Measurements from ENCODE around the gene TRPV5. TPM values are rescaled to one million over a fixed set of nuclear protein-coding genes. Genes with fewer than 3 reads are reported as not detected.

Gene TRPV5
- total and polyA plus RNA-seq, 7 experiments from 2014 or later, result not detected

- no peaks in the 10 kb centered on the region for H3K9me3 ChIP-seq (ENCODE audit: control insufficient read depth in 2 of 3, low read length in 3 of 3)
- H3K4me3 ChIP-seq (ENCODE audit: low read length), result no peak overlapping the region
- no peak overlapping the region for H3K4me3 Mint-ChIP-seq
- no peaks in the 10 kb centered on the region for H3K9me3 Mint-ChIP-seq
- intact Hi-C loops (cut with micrococcal nuclease), result loop anchor here (1.0 to 5.0 kb wide), 5 partner anchors 27 to 334 kb away; no protein-coding TSS in a partner anchor
- POLR2A ChIA-PET, result interaction anchor here (0.7 kb wide), 1 partner anchor 29 kb away, joined by 3 read pairs; no protein-coding TSS in a partner anchor
- peaks cover 0 to 20% (median 2%) of the 10 kb centered on the region in 5 donors for H3K27me3 Mint-ChIP-seq
- no peaks in the 10 kb centered on the region for H3K4me1 ChIP-seq (ENCODE audit: control insufficient read depth in 2 of 2, insufficient read depth in 2 of 2, low read length in 2 of 2)
- CTCF ChIA-PET, result interaction anchor here (0.8 to 2.0 kb wide), 7 partner anchors 19 to 122 kb away, joined by 3 to 7 read pairs (median 5); partner anchors contain the start of gene EPHB6
- H3K36me3 Mint-ChIP-seq, result no peaks in the 10 kb centered on the region
- H3K36me3 ChIP-seq (ENCODE audit: control insufficient read depth in 2 of 3, insufficient read depth in 3 of 3, low read length in 3 of 3), result no peaks in the 10 kb centered on the region
- no peaks in the 10 kb centered on the region for H3K27me3 ChIP-seq (ENCODE audit: control insufficient read depth in 2 of 2, insufficient read depth in 2 of 2, low read length in 2 of 2)
- H3K4me1 Mint-ChIP-seq, result no peaks in the 10 kb centered on the region
- H3K27ac Mint-ChIP-seq, result no peak overlapping the region
- no peak overlapping the region for H3K27ac ChIP-seq (ENCODE audit: low read depth, low read length)
- DNase-seq, result peak; percentile 29 to 60 (median 53)
- peak; percentile 76 for ATAC-seq
These were observed 52.6 kb downstream of the TRPV5 start for GRCh38 chr7:142880876-142881505.

- H3K9me3 Mint-ChIP-seq, result no peaks in the 10 kb centered on the region
- Histone ChIP-seq H3K27me3 (ENCODE audit: control insufficient read depth in 2 of 2, insufficient read depth in 2 of 2, low read length in 2 of 2) (no peaks in the 10 kb centered on the region), H3K4me3 (ENCODE audit: low read length) (no peak overlapping the region), H3K27ac (ENCODE audit: low read depth, low read length) (no peak overlapping the region), H3K36me3 (ENCODE audit: control insufficient read depth in 2 of 3, insufficient read depth in 3 of 3, low read length in 3 of 3) (no peaks in the 10 kb centered on the region), H3K4me1 (ENCODE audit: control insufficient read depth in 2 of 2, insufficient read depth in 2 of 2, low read length in 2 of 2) (no peaks in the 10 kb centered on the region), H3K9me3 (ENCODE audit: control insufficient read depth in 2 of 3, low read length in 3 of 3) (no peaks in the 10 kb centered on the region)
- POLR2A ChIA-PET, result no interaction called here
- intact Hi-C loops (cut with micrococcal nuclease), result no loop called here
- ATAC-seq (no peak), DNase-seq (no peak)
- H3K4me3 Mint-ChIP-seq, result no peak overlapping the region
- peaks cover 0 to 24% (median 3%) of the 10 kb centered on the region in 5 donors for H3K27me3 Mint-ChIP-seq
- CTCF ChIA-PET, result interaction anchor here (0.6 to 1.5 kb wide), 3 partner anchors 19 to 538 kb away, joined by 3 read pairs; no protein-coding TSS in a partner anchor
- H3K4me1 Mint-ChIP-seq, result no peaks in the 10 kb centered on the region
- H3K36me3 Mint-ChIP-seq, result no peaks in the 10 kb centered on the region
- H3K27ac Mint-ChIP-seq, result no peak overlapping the region
These were observed 54.5 kb downstream of the TRPV5 start for GRCh38 chr7:142879060-142879459.

- Mint-ChIP-seq H3K4me3 (no peak overlapping the region), H3K27me3 (peaks cover 0 to 21% (median 3%) of the 10 kb centered on the region in 5 donors), H3K4me1 (no peaks in the 10 kb centered on the region), H3K27ac (no peak overlapping the region), H3K9me3 (no peaks in the 10 kb centered on the region), H3K36me3 (peaks cover 0 to under 1% (median 0%) of the 10 kb centered on the region in 5 donors)
- no peaks in the 10 kb centered on the region for H3K27me3 ChIP-seq (ENCODE audit: control insufficient read depth in 2 of 2, insufficient read depth in 2 of 2, low read length in 2 of 2)
- no peak overlapping the region for H3K27ac ChIP-seq (ENCODE audit: low read depth, low read length)
- POLR2A ChIA-PET, result no interaction called here
- ATAC-seq (no peak), DNase-seq (no peak)
- no peaks in the 10 kb centered on the region for H3K4me1 ChIP-seq (ENCODE audit: control insufficient read depth in 2 of 2, insufficient read depth in 2 of 2, low read length in 2 of 2)
- CTCF ChIA-PET, result interaction anchor here (1.2 kb wide), 1 partner anchor 465 kb away, joined by 3 read pairs; no protein-coding TSS in a partner anchor
- no peak overlapping the region for H3K4me3 ChIP-seq (ENCODE audit: low read length)
- H3K36me3 ChIP-seq (ENCODE audit: control insufficient read depth in 2 of 3, insufficient read depth in 3 of 3, low read length in 3 of 3), result no peaks in the 10 kb centered on the region
- intact Hi-C loops (cut with micrococcal nuclease), result no loop called here
- no peaks in the 10 kb centered on the region for H3K9me3 ChIP-seq (ENCODE audit: control insufficient read depth in 2 of 3, low read length in 3 of 3)
These were observed 55.2 kb downstream of the TRPV5 start for GRCh38 chr7:142878315-142878714.

- H3K36me3 ChIP-seq (ENCODE audit: control insufficient read depth in 2 of 3, insufficient read depth in 3 of 3, low read length in 3 of 3), result no peaks in the 10 kb centered on the region
- Mint-ChIP-seq H3K27me3 (peaks cover 0 to 19% (median 3%) of the 10 kb centered on the region in 5 donors), H3K36me3 (peaks cover 0 to 10% (median 0%) of the 10 kb centered on the region in 5 donors), H3K4me1 (no peaks in the 10 kb centered on the region), H3K27ac (no peak overlapping the region), H3K4me3 (no peak overlapping the region), H3K9me3 (no peaks in the 10 kb centered on the region)
- intact Hi-C loops (cut with micrococcal nuclease), result no loop called here
- no peak overlapping the region for H3K4me3 ChIP-seq (ENCODE audit: low read length)
- ChIA-PET CTCF (interaction anchor here (0.5 to 1.2 kb wide), 2 partner anchors 369 to 464 kb away, joined by 3 to 5 read pairs; no protein-coding TSS in a partner anchor), POLR2A (no interaction called here)
- no peaks in the 10 kb centered on the region for H3K4me1 ChIP-seq (ENCODE audit: control insufficient read depth in 2 of 2, insufficient read depth in 2 of 2, low read length in 2 of 2)
- no peaks in the 10 kb centered on the region for H3K9me3 ChIP-seq (ENCODE audit: control insufficient read depth in 2 of 3, low read length in 3 of 3)
- no peak for DNase-seq
- H3K27me3 ChIP-seq (ENCODE audit: control insufficient read depth in 2 of 2, insufficient read depth in 2 of 2, low read length in 2 of 2), result no peaks in the 10 kb centered on the region
- no peak overlapping the region for H3K27ac ChIP-seq (ENCODE audit: low read depth, low read length)
- no peak for ATAC-seq
These were observed 56.3 kb downstream of the TRPV5 start for GRCh38 chr7:142876991-142877910.

GRCh38 chr7:142876236-142876960 lies 57.1 kb downstream of the TRPV5 start:
- POLR2A ChIA-PET, result no interaction called here
- H3K4me3 Mint-ChIP-seq, result peak overlapping the region in 1 of 10 donors; percentile 25
- peaks cover 0 to 16% (median 3%) of the 10 kb centered on the region in 5 donors for H3K27me3 Mint-ChIP-seq
- no peaks in the 10 kb centered on the region for H3K9me3 ChIP-seq (ENCODE audit: control insufficient read depth in 2 of 3, low read length in 3 of 3)
- H3K27ac ChIP-seq (ENCODE audit: low read depth, low read length), result no peak overlapping the region
- no peaks in the 10 kb centered on the region for H3K4me1 ChIP-seq (ENCODE audit: control insufficient read depth in 2 of 2, insufficient read depth in 2 of 2, low read length in 2 of 2)
- H3K27me3 ChIP-seq (ENCODE audit: control insufficient read depth in 2 of 2, insufficient read depth in 2 of 2, low read length in 2 of 2), result no peaks in the 10 kb centered on the region
- H3K36me3 ChIP-seq (ENCODE audit: control insufficient read depth in 2 of 3, insufficient read depth in 3 of 3, low read length in 3 of 3), result peaks cover 0 to 3% (median 0%) of the 10 kb centered on the region in 3 experiments
- peak overlapping the region in 1 of 9 donors; percentile 72 for H3K27ac Mint-ChIP-seq
- H3K4me3 ChIP-seq (ENCODE audit: low read length), result no peak overlapping the region
- peaks cover 0 to 15% (median 0%) of the 10 kb centered on the region in 5 donors for H3K36me3 Mint-ChIP-seq
- H3K4me1 Mint-ChIP-seq, result no peaks in the 10 kb centered on the region
- no peaks in the 10 kb centered on the region for H3K9me3 Mint-ChIP-seq
- DNase-seq (no peak), ATAC-seq (no peak)
- CTCF ChIA-PET, result no interaction called here
- intact Hi-C loops (cut with micrococcal nuclease), result no loop called here

GRCh38 chr7:142875456-142875855 lies 58.1 kb downstream of the TRPV5 start:
- ChIA-PET POLR2A (interaction anchor here (0.7 to 1.2 kb wide), 2 partner anchors 21 to 260 kb away, joined by 3 read pairs; no protein-coding TSS in a partner anchor), CTCF (no interaction called here)
- Histone ChIP-seq H3K27ac (ENCODE audit: low read depth, low read length) (no peak overlapping the region), H3K27me3 (ENCODE audit: control insufficient read depth in 2 of 2, insufficient read depth in 2 of 2, low read length in 2 of 2) (no peaks in the 10 kb centered on the region), H3K4me3 (ENCODE audit: low read length) (no peak overlapping the region), H3K4me1 (ENCODE audit: control insufficient read depth in 2 of 2, insufficient read depth in 2 of 2, low read length in 2 of 2) (no peaks in the 10 kb centered on the region), H3K36me3 (ENCODE audit: control insufficient read depth in 2 of 3, insufficient read depth in 3 of 3, low read length in 3 of 3) (peaks cover 0 to 12% (median 0%) of the 10 kb centered on the region in 3 experiments), H3K9me3 (ENCODE audit: control insufficient read depth in 2 of 3, low read length in 3 of 3) (no peaks in the 10 kb centered on the region)
- Mint-ChIP-seq H3K36me3 (peaks cover 0 to 20% (median 0%) of the 10 kb centered on the region in 5 donors), H3K4me3 (no peak overlapping the region), H3K27me3 (peaks cover 0 to 16% (median 3%) of the 10 kb centered on the region in 5 donors), H3K27ac (peak overlapping the region in 2 of 9 donors; percentile 33 to 73), H3K4me1 (no peaks in the 10 kb centered on the region), H3K9me3 (no peaks in the 10 kb centered on the region)
- intact Hi-C loops (cut with micrococcal nuclease), result no loop called here
- ATAC-seq (no peak), DNase-seq (no peak)
